K562 (cell line): ENCODE results near the gene MLYCD. TPM values are rescaled to one million over a fixed set of nuclear protein-coding genes. Genes with fewer than 3 reads are reported as not detected.

Experiments used
- ARNT ChIP-seq, 2 experiments: fragments of 450-650 bp; IDR thresholded peaks; 2 replicates each; pipeline ENCODE4 v1.6.1; 2016; ENCODE audit warnings: mild to moderate bottlenecking in 1 of 2
- BHLHE40 ChIP-seq: IDR thresholded peaks from 2 replicates; pipeline ENCODE4 v1.6.1; 2011; ENCODE audit warnings: low read length, improper control_type of control experiment
- CBX3 ChIP-seq, 2 experiments: IDR thresholded peaks; 1 replicate in 1 of 2; 2 replicates in 1 of 2; pipeline ENCODE4 v1.6.1; 2012; ENCODE audit warnings: inconsistent platforms in 2 of 2, low read length in 2 of 2, borderline replicate concordance in 1 of 2, control low read depth in 1 of 2
- ELF1 ChIP-seq: fragments of 200-800 bp; sonication (Bioruptor generic); IDR thresholded peaks from 2 replicates; pipeline ENCODE4 v1.6.1; 2016; ENCODE audit warnings: missing genetic modification characterization, missing compliant biosample characterization
- GATAD2A ChIP-seq: fragments of 450-650 bp; IDR thresholded peaks from 2 replicates; pipeline ENCODE4 v1.6.1; 2017
- HDGF ChIP-seq: fragments of 450-650 bp; IDR thresholded peaks from 2 replicates; pipeline ENCODE4 v1.6.1; 2016
- KLF16 ChIP-seq: IDR thresholded peaks from 2 replicates; pipeline ENCODE4 v1.6.1; 2016; ENCODE audit warnings: antibody characterized with exemption
- MXI1 ChIP-seq: IDR thresholded peaks from 2 replicates; pipeline ENCODE4 v1.6.1; 2011; ENCODE audit warnings: low read depth, mild to moderate bottlenecking, improper control_type of control experiment, low read length
- NR2F6 ChIP-seq: fragments of 450-650 bp; formaldehyde crosslinking; IDR thresholded peaks from 2 replicates; pipeline ENCODE4 v1.4.0; 2020; ENCODE audit warnings: mild to moderate bottlenecking
- PHF21A ChIP-seq: fragments of 450-650 bp; IDR thresholded peaks from 2 replicates; pipeline ENCODE4 v1.6.1; 2017; ENCODE audit warnings: low read depth, borderline replicate concordance
- POLR2A ChIP-seq: fragments of 450-650 bp; conservative IDR thresholded peaks from 2 replicates; pipeline ENCODE4 v1.6.1; 2016
- PTBP1 ChIP-seq: fragments of 200-400 bp; formaldehyde crosslinking; IDR thresholded peaks from 2 replicates; pipeline ENCODE4 v1.6.1; 2017; ENCODE audit warnings: low read depth, low read length
- RBM17 ChIP-seq: fragments of 200-400 bp; formaldehyde crosslinking; IDR thresholded peaks from 2 replicates; pipeline ENCODE4 v1.6.1; 2017; ENCODE audit warnings: low read depth, mild to moderate bottlenecking, low read length, borderline replicate concordance
- RBM25 ChIP-seq: fragments of 200-400 bp; formaldehyde crosslinking; IDR thresholded peaks from 2 replicates; pipeline ENCODE4 v1.6.1; 2018; ENCODE audit warnings: low read length, low read depth, moderate library complexity; ENCODE audit not compliant: severe bottlenecking
- TBP ChIP-seq: optimal IDR thresholded peaks from 2 replicates; pipeline ENCODE3; 2011; ENCODE audit warnings: low read depth, low read length, improper control_type of control experiment
- TCF7 ChIP-seq: sonication (generic); IDR thresholded peaks from 2 replicates; pipeline ENCODE4 v1.6.1; 2016; ENCODE audit warnings: antibody characterized with exemption, borderline replicate concordance
- WHSC1 ChIP-seq: IDR thresholded peaks from one replicate; pipeline ENCODE4 v1.6.1; 2012; ENCODE audit warnings: low read length, control low read depth, inconsistent platforms
- ZNF354B ChIP-seq: fragments of 250-450 bp; sonication (Bioruptor Pico); IDR thresholded peaks from 2 replicates; pipeline ENCODE4 v1.4.0; 2020
- ZNF551 ChIP-seq: fragments of 250-450 bp; sonication (Bioruptor Pico); IDR thresholded peaks from 2 replicates; pipeline ENCODE4 v1.5.0; 2021; ENCODE audit warnings: mild to moderate bottlenecking, moderate library complexity
- ZNF57 ChIP-seq: fragments of 450-650 bp; formaldehyde crosslinking; IDR thresholded peaks from 2 replicates; pipeline ENCODE4 v1.4.0; 2020; ENCODE audit warnings: mild to moderate bottlenecking, moderate library complexity
- polyA plus RNA-seq, 8 experiments: library from polyadenylated mRNA; depleted of rRNA in 4 of 8; stranded (reverse) in 5 of 8; unstranded in 3 of 8; fragments of >200 nt; fragmentation: Nextera tagmentation in 2 of 8; fragmentation: Illumina TruSeq in 1 of 8; extraction: Ambion mirVana in 2 of 8; extraction: Trizol in 1 of 8; gene quantifications; 2 replicates each; pipeline versions ENCODE4 v1.2.1 to v1.2.3, GENCODE V29; 2011 to 2014; ENCODE audit warnings: inconsistent platforms in 1 of 8, missing spikeins in 1 of 8
- total RNA-seq, 7 experiments: library from RNA; depleted of rRNA in 6 of 7; stranded (reverse); fragments of >200 nt in 6 of 7; fragmentation: Illumina TruSeq in 2 of 7; extraction: Trizol in 2 of 7; gene quantifications; 2 replicates each; pipeline versions ENCODE4 v1.2.1 to v1.2.3, GENCODE V29; 2011 to 2021; ENCODE audit warnings: low replicate concordance in 1 of 7
- TF ChIP-seq, protein P1 (sequence below): fragments of 250-450 bp; sonication (Bioruptor Pico); IDR thresholded peaks from 2 replicates; pipeline ENCODE4 v1.8.0; 2021; ENCODE audit warnings: moderate library complexity, mild to moderate bottlenecking, inconsistent platforms
- TF ChIP-seq, protein P2 (sequence below): sonication (generic); formaldehyde crosslinking; IDR thresholded peaks from 2 replicates; pipeline ENCODE4 v1.8.0; 2023; ENCODE audit warnings: mild to moderate bottlenecking, missing genetic modification reagents
- TF ChIP-seq, protein P3 (sequence below): fragments of 250-450 bp; sonication (Bioruptor Pico); IDR thresholded peaks from 2 replicates; pipeline ENCODE4 v1.4.0; 2020; ENCODE audit warnings: mild to moderate bottlenecking
- TF ChIP-seq, protein P4 (sequence below): fragments of 450-650 bp; IDR thresholded peaks from 2 replicates; pipeline ENCODE4 v1.6.1; 2014; ENCODE audit warnings: low read depth, mild to moderate bottlenecking, moderate library complexity, borderline replicate concordance

Gene MLYCD
- total and polyA plus RNA-seq, 9 of the 15 experiments (the other 6 are each of a cell fraction or from before 2014, with no cell fraction given), result 0.15 to 2.0 (median 1.0) TPM

DNA sequence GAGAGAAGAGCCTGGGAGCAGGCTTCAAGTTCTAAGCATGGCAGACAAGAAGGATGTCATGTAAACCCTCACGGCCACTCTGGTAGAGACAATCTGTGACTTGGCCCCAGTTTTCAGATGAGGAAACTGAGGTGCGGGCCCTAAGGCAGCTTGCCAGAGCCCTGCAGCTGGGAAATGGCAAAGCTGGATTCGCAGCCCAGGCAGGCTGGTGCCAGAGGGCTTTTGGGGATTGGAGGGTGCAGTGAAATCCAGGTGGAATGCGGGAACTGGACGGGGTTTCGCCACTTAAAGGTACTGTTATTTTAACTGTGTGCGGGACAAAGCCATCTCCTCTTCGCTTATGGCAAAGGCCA is 53.6 kb downstream of the MLYCD start (continued):
- TF ChIP-seq, protein P1, sequence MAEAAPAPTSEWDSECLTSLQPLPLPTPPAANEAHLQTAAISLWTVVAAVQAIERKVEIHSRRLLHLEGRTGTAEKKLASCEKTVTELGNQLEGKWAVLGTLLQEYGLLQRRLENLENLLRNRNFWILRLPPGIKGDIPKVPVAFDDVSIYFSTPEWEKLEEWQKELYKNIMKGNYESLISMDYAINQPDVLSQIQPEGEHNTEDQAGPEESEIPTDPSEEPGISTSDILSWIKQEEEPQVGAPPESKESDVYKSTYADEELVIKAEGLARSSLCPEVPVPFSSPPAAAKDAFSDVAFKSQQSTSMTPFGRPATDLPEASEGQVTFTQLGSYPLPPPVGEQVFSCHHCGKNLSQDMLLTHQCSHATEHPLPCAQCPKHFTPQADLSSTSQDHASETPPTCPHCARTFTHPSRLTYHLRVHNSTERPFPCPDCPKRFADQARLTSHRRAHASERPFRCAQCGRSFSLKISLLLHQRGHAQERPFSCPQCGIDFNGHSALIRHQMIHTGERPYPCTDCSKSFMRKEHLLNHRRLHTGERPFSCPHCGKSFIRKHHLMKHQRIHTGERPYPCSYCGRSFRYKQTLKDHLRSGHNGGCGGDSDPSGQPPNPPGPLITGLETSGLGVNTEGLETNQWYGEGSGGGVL (CRISPR knock-in tag), result no peak
- TF ChIP-seq ELF1 (tag) (no peak), PHF21A (no peak), NR2F6 (CRISPR knock-in tag) (0 out of 2 replicates have a peak, but pooled peaks have one; percentile 13), PTBP1 (0 out of 2 replicates have a peak, but pooled peaks have one; percentile 76), ZNF354B (CRISPR knock-in tag) (no peak), POLR2A (no peak), GATAD2A (peak; percentile 64; the same call in 1 of the 2 replicates), RBM17 (no peak), MXI1 (no peak), KLF16 (no peak), HDGF (peak; percentile 60; the same call in 1 of the 2 replicates), TCF7 (no peak), RBM25 (peak; percentile 90), TBP (no peak), ZNF57 (no peak), ARNT (IDR thresholded peaks at IDR 0.05) (peak in 1 of 2 experiments; percentile 68; a peak in 1 of 4 replicates), WHSC1 (no peak), BHLHE40 (no peak), CBX3 (IDR thresholded peaks at IDR 0.05; ENCODE audit: borderline replicate concordance in 1 of 2, low read length in 2 of 2) (peak in 1 of 2 experiments; percentile 61; a peak in 2 of 3 replicates), ZNF551 (CRISPR knock-in tag) (no peak)
- TF ChIP-seq, protein P2, sequence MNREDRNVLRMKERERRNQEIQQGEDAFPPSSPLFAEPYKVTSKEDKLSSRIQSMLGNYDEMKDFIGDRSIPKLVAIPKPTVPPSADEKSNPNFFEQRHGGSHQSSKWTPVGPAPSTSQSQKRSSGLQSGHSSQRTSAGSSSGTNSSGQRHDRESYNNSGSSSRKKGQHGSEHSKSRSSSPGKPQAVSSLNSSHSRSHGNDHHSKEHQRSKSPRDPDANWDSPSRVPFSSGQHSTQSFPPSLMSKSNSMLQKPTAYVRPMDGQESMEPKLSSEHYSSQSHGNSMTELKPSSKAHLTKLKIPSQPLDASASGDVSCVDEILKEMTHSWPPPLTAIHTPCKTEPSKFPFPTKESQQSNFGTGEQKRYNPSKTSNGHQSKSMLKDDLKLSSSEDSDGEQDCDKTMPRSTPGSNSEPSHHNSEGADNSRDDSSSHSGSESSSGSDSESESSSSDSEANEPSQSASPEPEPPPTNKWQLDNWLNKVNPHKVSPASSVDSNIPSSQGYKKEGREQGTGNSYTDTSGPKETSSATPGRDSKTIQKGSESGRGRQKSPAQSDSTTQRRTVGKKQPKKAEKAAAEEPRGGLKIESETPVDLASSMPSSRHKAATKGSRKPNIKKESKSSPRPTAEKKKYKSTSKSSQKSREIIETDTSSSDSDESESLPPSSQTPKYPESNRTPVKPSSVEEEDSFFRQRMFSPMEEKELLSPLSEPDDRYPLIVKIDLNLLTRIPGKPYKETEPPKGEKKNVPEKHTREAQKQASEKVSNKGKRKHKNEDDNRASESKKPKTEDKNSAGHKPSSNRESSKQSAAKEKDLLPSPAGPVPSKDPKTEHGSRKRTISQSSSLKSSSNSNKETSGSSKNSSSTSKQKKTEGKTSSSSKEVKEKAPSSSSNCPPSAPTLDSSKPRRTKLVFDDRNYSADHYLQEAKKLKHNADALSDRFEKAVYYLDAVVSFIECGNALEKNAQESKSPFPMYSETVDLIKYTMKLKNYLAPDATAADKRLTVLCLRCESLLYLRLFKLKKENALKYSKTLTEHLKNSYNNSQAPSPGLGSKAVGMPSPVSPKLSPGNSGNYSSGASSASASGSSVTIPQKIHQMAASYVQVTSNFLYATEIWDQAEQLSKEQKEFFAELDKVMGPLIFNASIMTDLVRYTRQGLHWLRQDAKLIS (CRISPR knock-in tag), result no peak
- TF ChIP-seq, protein P3, sequence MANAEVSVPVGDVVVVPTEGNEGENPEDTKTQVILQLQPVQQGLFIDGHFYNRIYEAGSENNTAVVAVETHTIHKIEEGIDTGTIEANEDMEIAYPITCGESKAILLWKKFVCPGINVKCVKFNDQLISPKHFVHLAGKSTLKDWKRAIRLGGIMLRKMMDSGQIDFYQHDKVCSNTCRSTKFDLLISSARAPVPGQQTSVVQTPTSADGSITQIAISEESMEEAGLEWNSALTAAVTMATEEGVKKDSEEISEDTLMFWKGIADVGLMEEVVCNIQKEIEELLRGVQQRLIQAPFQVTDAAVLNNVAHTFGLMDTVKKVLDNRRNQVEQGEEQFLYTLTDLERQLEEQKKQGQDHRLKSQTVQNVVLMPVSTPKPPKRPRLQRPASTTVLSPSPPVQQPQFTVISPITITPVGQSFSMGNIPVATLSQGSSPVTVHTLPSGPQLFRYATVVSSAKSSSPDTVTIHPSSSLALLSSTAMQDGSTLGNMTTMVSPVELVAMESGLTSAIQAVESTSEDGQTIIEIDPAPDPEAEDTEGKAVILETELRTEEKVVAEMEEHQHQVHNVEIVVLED (CRISPR knock-in tag), result no peak
- TF ChIP-seq, protein P4, sequence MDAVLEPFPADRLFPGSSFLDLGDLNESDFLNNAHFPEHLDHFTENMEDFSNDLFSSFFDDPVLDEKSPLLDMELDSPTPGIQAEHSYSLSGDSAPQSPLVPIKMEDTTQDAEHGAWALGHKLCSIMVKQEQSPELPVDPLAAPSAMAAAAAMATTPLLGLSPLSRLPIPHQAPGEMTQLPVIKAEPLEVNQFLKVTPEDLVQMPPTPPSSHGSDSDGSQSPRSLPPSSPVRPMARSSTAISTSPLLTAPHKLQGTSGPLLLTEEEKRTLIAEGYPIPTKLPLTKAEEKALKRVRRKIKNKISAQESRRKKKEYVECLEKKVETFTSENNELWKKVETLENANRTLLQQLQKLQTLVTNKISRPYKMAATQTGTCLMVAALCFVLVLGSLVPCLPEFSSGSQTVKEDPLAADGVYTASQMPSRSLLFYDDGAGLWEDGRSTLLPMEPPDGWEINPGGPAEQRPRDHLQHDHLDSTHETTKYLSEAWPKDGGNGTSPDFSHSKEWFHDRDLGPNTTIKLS, result no peak
